Stromal cell of bone marrow (primary cell): ENCODE measurements around the gene AKNA.

Experiments
- DNase-seq: peaks from one replicate; pipeline ENCODE4 v3.0.0-alpha.2; 2012; ENCODE audit warnings: low read depth

Gene AKNA

GRCh38 chr9:114319147-114319546 is 68.6 kb downstream of the AKNA start:
- DNase-seq = no peak

- no peak for DNase-seq
Observed at GRCh38 chr9:114318416-114318815, 69.4 kb downstream of the AKNA start.

- peak; percentile 45 for DNase-seq
Observed at GRCh38 chr9:114317665-114318357, 70.0 kb downstream of the AKNA start.

GRCh38 chr9:114316605-114317230 is 71.1 kb downstream of the AKNA start:
- no peak for DNase-seq

GRCh38 chr9:114315723-114316363 is 71.9 kb downstream of the AKNA start:
- no peak for DNase-seq

GRCh38 chr9:114314881-114315722 is 72.7 kb downstream of the AKNA start:
- DNase-seq = no peak

GRCh38 chr9:114314256-114314867 is 73.4 kb downstream of the AKNA start:
- no peak for DNase-seq

- DNase-seq = no peak
Observed at GRCh38 chr9:114313186-114313585, 74.6 kb downstream of the AKNA start.

GRCh38 chr9:114312513-114312875 is 75.3 kb downstream of the AKNA start:
- no peak for DNase-seq

- DNase-seq = no peak
Observed at GRCh38 chr9:114311571-114312512, 75.9 kb downstream of the AKNA start.

GRCh38 chr9:114310471-114311450 is 77.0 kb downstream of the AKNA start:
- no peak for DNase-seq

GRCh38 chr9:114309096-114309495 is 78.7 kb downstream of the AKNA start:
- DNase-seq = no peak

GRCh38 chr9:114308361-114308950 is 79.3 kb downstream of the AKNA start:
- DNase-seq = no peak

- peak; percentile 55 for DNase-seq
Observed at GRCh38 chr9:114307899-114308267, 79.9 kb downstream of the AKNA start.

- no peak for DNase-seq
Observed at GRCh38 chr9:114304416-114305188, 83.2 kb downstream of the AKNA start.

GRCh38 chr9:114303977-114304376 is 83.8 kb downstream of the AKNA start:
- DNase-seq = no peak

GRCh38 chr9:114303571-114303970 is 84.2 kb downstream of the AKNA start:
- no peak for DNase-seq

GRCh38 chr9:114302727-114303126 is 85.1 kb downstream of the AKNA start:
- no peak for DNase-seq
